Measurements from ENCODE around the gene REEP1. TPM values are rescaled to one million over a fixed set of nuclear protein-coding genes. Genes with fewer than 3 reads are reported as not detected.

The REEP1 gene
- total and polyA plus RNA-seq, 9 of the 15 experiments (the other 6 are each of a cell fraction or from before 2014, with no cell fraction given), result 0.11 to 0.67 (median 0.13) TPM

DNA sequence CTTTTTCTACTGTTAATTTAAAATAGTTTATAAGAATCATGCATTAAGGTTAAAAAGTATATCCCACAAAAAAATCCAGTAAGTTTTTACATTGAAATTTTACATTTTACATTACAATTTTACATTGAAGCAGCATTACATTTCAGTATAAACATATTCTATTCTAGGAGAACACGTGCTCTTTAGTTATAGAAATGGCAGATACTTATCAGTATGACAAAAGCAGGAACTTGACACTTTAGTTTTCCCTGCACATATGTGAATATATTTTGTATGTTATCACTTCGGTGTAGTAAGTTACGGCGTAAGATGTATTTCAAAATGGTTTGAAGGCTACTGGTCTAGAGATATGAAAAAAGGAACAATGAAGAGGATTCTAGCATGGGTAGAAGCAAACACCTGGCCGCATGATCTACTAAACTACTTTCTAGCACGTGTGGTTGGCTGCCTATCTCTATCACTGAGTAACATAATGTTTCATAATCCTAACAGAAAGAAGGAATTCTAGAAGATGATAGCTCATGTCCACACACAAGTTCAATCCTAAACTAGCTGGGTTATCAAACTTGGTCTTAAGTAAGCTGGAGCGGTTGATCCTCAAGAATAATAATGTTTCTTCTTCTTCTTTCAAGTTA lies 147.5 kb downstream of the REEP1 start (continued):
- TF ChIP-seq ZNF639 (CRISPR knock-in tag; conservative IDR thresholded peaks at IDR 0.05 in 1 of 2, IDR thresholded peaks at IDR 0.05 in 1 of 2), result 0 out of 4 replicates have a peak, but pooled peaks of 1 of the 2 experiments have one; percentile 1
- peak; percentile 45 for TF ChIP-seq CBFA2T2 (conservative IDR thresholded peaks at IDR 0.05)
- no peak for TF ChIP-seq ZNF347 (CRISPR knock-in tag; IDR thresholded peaks at IDR 0.05; ENCODE audit: low read depth)
- no peak for TF ChIP-seq COPS2 (conservative IDR thresholded peaks at IDR 0.05)
- TF ChIP-seq POLR2AphosphoS2 (IDR thresholded peaks at IDR 0.05; ENCODE audit: low read length), result no peak
- peak; percentile 82 for TF ChIP-seq BHLHE40 (IDR thresholded peaks at IDR 0.05; ENCODE audit: low read length)
- no peak for TF ChIP-seq TAF15 (IDR thresholded peaks at IDR 0.05; ENCODE audit: low read depth, low read length)
- no peak for TF ChIP-seq ZNF778 (CRISPR knock-in tag; IDR thresholded peaks at IDR 0.05)
- TF ChIP-seq ZC3H8 (IDR thresholded peaks at IDR 0.05), result no peak
- TF ChIP-seq ZC3H4 (CRISPR knock-in tag; IDR thresholded peaks at IDR 0.05; ENCODE audit: borderline replicate concordance), result no peak
- no peak for TF ChIP-seq ZBTB5 (IDR thresholded peaks at IDR 0.05)
- no peak for TF ChIP-seq POLR2AphosphoS5 (IDR thresholded peaks at IDR 0.05; ENCODE audit: control insufficient read depth, insufficient read depth, low read depth, low read length)
- TF ChIP-seq NFIX (CRISPR knock-in tag; IDR thresholded peaks at IDR 0.05; ENCODE audit: low read depth), result no peak
- TF ChIP-seq EP400 (IDR thresholded peaks at IDR 0.05), result peak; percentile 60; the same call in 1 of the 2 replicates
- TF ChIP-seq ADNP (tag; IDR thresholded peaks at IDR 0.05), result 0 out of 2 replicates have a peak, but pooled peaks have one; percentile 46
- no peak for TF ChIP-seq ZBTB7A (IDR thresholded peaks at IDR 0.05; ENCODE audit: borderline replicate concordance, control insufficient read depth, low read depth, low read length)
- no peak for TF ChIP-seq SREBF1 (IDR thresholded peaks at IDR 0.05; ENCODE audit: borderline replicate concordance, low read depth, low read length)
- no peak for TF ChIP-seq ZNF140 (CRISPR knock-in tag; IDR thresholded peaks at IDR 0.05)
- no peak for TF ChIP-seq BRF1 (IDR thresholded peaks at IDR 0.05; ENCODE audit: borderline replicate concordance, extremely low read depth, insufficient read length)
- no peak for TF ChIP-seq SIN3A (IDR thresholded peaks at IDR 0.05; ENCODE audit: borderline replicate concordance in 2 of 2, control insufficient read depth in 1 of 2, low read depth in 2 of 2, low read length in 2 of 2)
- TF ChIP-seq STAG1 (CRISPR knock-in tag; IDR thresholded peaks at IDR 0.05; ENCODE audit: borderline replicate concordance), result no peak
- no peak for TF ChIP-seq HDAC3 (IDR thresholded peaks at IDR 0.05; ENCODE audit: borderline replicate concordance, partially characterized antibody)
